Ovary (tissue), 9 donors: ENCODE data around the gene KRT86. TPM values are rescaled to one million over a fixed set of nuclear protein-coding genes. Genes with fewer than 3 reads are reported as not detected.
"Not testable (repeated sequence)": the region's sequence is repeated elsewhere in the genome, so short reads cannot be mapped to it uniquely, and the experiment has no call there.

Experiments used
- DNase-seq, 5 donors: peaks; one replicate each; pipeline ENCODE4 v3.0.0-alpha.2; 2019 to 2020
- H3K27ac ChIP-seq, 2 donors: fragments of 200-600 bp; one replicate each; pipeline versions ENCODE4 v1.5.1 to v1.8.0; 2019 to 2022
- H3K27me3 ChIP-seq: fragments of 200-600 bp; one replicate; pipeline ENCODE4 v1.8.0; 2022
- H3K36me3 ChIP-seq: fragments of 200-600 bp; sonication (generic); one replicate; pipeline ENCODE4 v1.5.1; 2019
- H3K4me1 ChIP-seq: one replicate; pipeline ENCODE4 v1.8.1; 2013; ENCODE audit warnings: mild to moderate bottlenecking, moderate library complexity; ENCODE audit not compliant: insufficient read depth
- H3K4me3 ChIP-seq: fragments of 200-600 bp; sonication (generic); one replicate; pipeline ENCODE4 v1.5.1; 2017
- H3K9me3 ChIP-seq, 2 donors: fragments of 200-600 bp in 1 of 2; sonication (generic) in 1 of 2; one replicate each; pipeline versions ENCODE4 v1.5.1 to v1.8.1; 2013 to 2019; ENCODE audit warnings: mild to moderate bottlenecking in 1 of 2, moderate library complexity in 1 of 2
- CTCF ChIP-seq, 3 donors: fragments of 450-650 bp in 2 of 3; fragments of 200-600 bp in 1 of 3; IDR thresholded peaks; one replicate each; pipeline versions ENCODE4 v1.5.1 to v1.8.0; 2016 to 2022; ENCODE audit warnings: antibody characterized with exemption in 3 of 3, mild to moderate bottlenecking in 1 of 3
- EP300 ChIP-seq: sonication (generic); formaldehyde crosslinking; IDR thresholded peaks from one replicate; pipeline ENCODE4 v1.6.1; 2017; ENCODE audit warnings: antibody characterized with exemption
- POLR2A ChIP-seq: fragments of 450-650 bp; IDR thresholded peaks from one replicate; pipeline ENCODE4 v1.6.1; 2017; ENCODE audit warnings: antibody characterized with exemption, mild to moderate bottlenecking, moderate library complexity
- WGBS, 3 donors: extraction: QIAGEN DNeasy Blood & Tissue Kit in 1 of 3; methylation state at CpG; one replicate each; pipeline versions ENCODE4 v1.1.5 to v1.1.7; 2013 to 2017; 5-methylcytosine and 5-hydroxymethylcytosine counted together
- intact Hi-C, 4 donors: fragments of 100-400 bp; cut with DNase I; formaldehyde crosslinking; loops; one replicate each; pipeline versions ENCODE4 v1.11.0 to v1.15.1; 2022 to 2023
- polyA plus RNA-seq, 2 donors: library from polyadenylated mRNA; stranded (reverse); fragments of 200-250 nt in 1 of 2; fragments of 350-450 nt in 1 of 2; fragmentation: Illumina TruSeq in 1 of 2; extraction: RNeasy Lipid Tissue Mini Kit (QIAGEN cat#74804) in 1 of 2; gene quantifications; one replicate each; pipeline ENCODE4 v1.2.3, GENCODE V29; 2013 to 2014
- total RNA-seq, 7 donors: library from RNA; depleted of rRNA in 2 of 7; stranded (reverse); fragments of >200 nt in 2 of 7; fragmentation: NEBNext Ultra II Directional in 3 of 7; extraction: Animal tissue kit (Norgen Biotek cat#: 25700) in 3 of 7; gene quantifications; one replicate each; pipeline versions ENCODE4 v1.1.0 to v1.2.4, GENCODE V29; 2016 to 2023
- donor health status: DM: no; HTN: no; CAD: no; lungs with moderate emphysema.
- donor health status: DM: no; HTN: no; CAD: no.
- donor health status: Bipolar disorder and iron deficiency.
- donor health status: DM: yes; HTN: yes; CAD: no.
- donor health status: DM: no; HTN: no; CAD: no.
- donor health status: DM: yes; HTN: yes; CAD: no.

Gene KRT86
- total and polyA plus RNA-seq, 9 donors, result 0.69 TPM; not detected in 8

GRCh38 chr12:52313926-52314325 is 39.5 kb downstream of the KRT86 start:
- intact Hi-C loops, result no loop called here
- H3K4me3 ChIP-seq, result no peak overlapping the region
- no peak for TF ChIP-seq POLR2A
- TF ChIP-seq CTCF (IDR thresholded peaks at IDR 0.05), result no peak
- TF ChIP-seq EP300, result no peak
- no peaks in the 10 kb centered on the region for H3K27me3 ChIP-seq
- no peaks in the 10 kb centered on the region for H3K4me1 ChIP-seq
- DNase-seq, result no peak
- 76 to 84% (median 82%) methylated on average over 8 to 9 of the region's 9 CpGs for WGBS, 3 donors
- no peak overlapping the region for H3K27ac ChIP-seq
- H3K36me3 ChIP-seq, result no peaks in the 10 kb centered on the region
- H3K9me3 ChIP-seq, result no peaks in the 10 kb centered on the region

- DNase-seq, result no peak
- 67 to 75% (median 67%) methylated on average over 12 to 13 of the region's 13 CpGs for WGBS, 3 donors
Observed at GRCh38 chr12:52314511-52314910, 40.1 kb downstream of the KRT86 start.

GRCh38 chr12:52315721-52316120 is 41.3 kb downstream of the KRT86 start:
- DNase-seq, H3K9me3 ChIP-seq, intact Hi-C loops, H3K4me3 ChIP-seq, H3K27ac ChIP-seq, H3K27me3 ChIP-seq, H3K4me1 ChIP-seq, H3K36me3 ChIP-seq: not testable (repeated sequence)
- 47 to 57% (median 48%) methylated on average over 9 of the region's 9 CpGs for WGBS, 3 donors

More at GRCh38 chr12:52314511-52314910, 40.1 kb downstream of the KRT86 start:
- no peak overlapping the region for H3K4me3 ChIP-seq
- H3K9me3 ChIP-seq, result no peaks in the 10 kb centered on the region
- no peaks in the 10 kb centered on the region for H3K4me1 ChIP-seq
- TF ChIP-seq EP300, result no peak
- no peak for TF ChIP-seq POLR2A
- TF ChIP-seq CTCF (IDR thresholded peaks at IDR 0.05), result no peak
- no peaks in the 10 kb centered on the region for H3K36me3 ChIP-seq
- intact Hi-C loops, result no loop called here
- H3K27me3 ChIP-seq, result no peaks in the 10 kb centered on the region
- H3K27ac ChIP-seq, result no peak overlapping the region

- TF ChIP-seq POLR2A (no peak), EP300 (no peak), CTCF (IDR thresholded peaks at IDR 0.05) (no peak)
- no peak for DNase-seq
- H3K36me3 ChIP-seq, result no peaks in the 10 kb centered on the region
- H3K4me1 ChIP-seq, result no peaks in the 10 kb centered on the region
- intact Hi-C loops, result no loop called here
- H3K27me3 ChIP-seq, result no peaks in the 10 kb centered on the region
- WGBS, 3 donors, result 83 to 89% (median 89%) methylated on average over 9 of the region's 9 CpGs
- no peak overlapping the region for H3K4me3 ChIP-seq
- H3K9me3 ChIP-seq, result no peaks in the 10 kb centered on the region
- no peak overlapping the region for H3K27ac ChIP-seq
Observed at GRCh38 chr12:52316290-52316689, 41.8 kb downstream of the KRT86 start.

GRCh38 chr12:52316701-52317100 is 42.3 kb downstream of the KRT86 start:
- TF ChIP-seq CTCF (IDR thresholded peaks at IDR 0.05) (no peak), EP300 (no peak), POLR2A (no peak)
- H3K9me3 ChIP-seq, result no peaks in the 10 kb centered on the region
- no peaks in the 10 kb centered on the region for H3K27me3 ChIP-seq
- H3K4me3 ChIP-seq, result no peak overlapping the region
- H3K27ac ChIP-seq, result no peak overlapping the region
- DNase-seq, result no peak
- H3K36me3 ChIP-seq, result no peaks in the 10 kb centered on the region
- WGBS, 3 donors, result 88 to 93% (median 88%) methylated on average over 11 of the region's 11 CpGs
- intact Hi-C loops, result no loop called here
- no peaks in the 10 kb centered on the region for H3K4me1 ChIP-seq
